Astrocyte (in vitro differentiated cells and primary cell): Measurements from ENCODE around the gene ZXDC. TPM values are rescaled to one million over a fixed set of nuclear protein-coding genes. Genes with fewer than 3 reads are reported as not detected.

Experiments used
- DNase-seq: peaks from one replicate; pipeline ENCODE4 v3.0.0-alpha.2; 2010; ENCODE audit warnings: low read depth
- FAIRE-seq: peaks from 2 replicates; lab custom pipeline; 2011; peaks lifted over from hg19 to GRCh38; lab: Jason Lieb, UNC
- H2AFZ ChIP-seq: 2 replicates; pipeline ENCODE4 v1.6.0; 2012; ENCODE audit warnings: low read depth, low read length, inconsistent platforms
- H3K27ac ChIP-seq: 2 replicates; pipeline ENCODE4 v1.5.1; 2011; ENCODE audit warnings: low read depth, low read length, inconsistent platforms
- H3K27me3 ChIP-seq: 2 replicates; pipeline ENCODE4 v1.6.0; 2011; ENCODE audit warnings: low read length, inconsistent platforms; ENCODE audit not compliant: insufficient read depth
- H3K36me3 ChIP-seq: 2 replicates; pipeline ENCODE4 v1.5.1; 2011; ENCODE audit warnings: low read length, inconsistent platforms; ENCODE audit not compliant: insufficient read depth
- H3K4me1 ChIP-seq: 2 replicates; pipeline ENCODE4 v1.5.1; 2011; ENCODE audit warnings: low read length, inconsistent platforms; ENCODE audit not compliant: insufficient read depth
- H3K4me2 ChIP-seq: 2 replicates; pipeline ENCODE4 v1.6.0; 2012; ENCODE audit warnings: low read length, inconsistent platforms
- H3K4me3 ChIP-seq: 2 replicates; pipeline ENCODE4 v1.5.1; 2011; ENCODE audit warnings: low read depth, mild to moderate bottlenecking, low read length, inconsistent platforms; ENCODE audit not compliant: insufficient read depth
- H3K79me2 ChIP-seq: 2 replicates; pipeline ENCODE4 v1.6.0; 2012; ENCODE audit warnings: mild to moderate bottlenecking, low read length, inconsistent platforms; ENCODE audit not compliant: insufficient read depth
- H3K9ac ChIP-seq: 2 replicates; pipeline ENCODE4 v1.6.0; 2012; ENCODE audit warnings: mild to moderate bottlenecking, low read length, inconsistent platforms
- H3K9me3 ChIP-seq: 2 replicates; pipeline ENCODE4 v1.5.1; 2012; ENCODE audit warnings: low read depth, mild to moderate bottlenecking, low read length, inconsistent platforms; ENCODE audit not compliant: insufficient read depth
- H4K20me1 ChIP-seq: 2 replicates; pipeline ENCODE4 v1.6.0; 2012; ENCODE audit warnings: low read length, inconsistent platforms; ENCODE audit not compliant: insufficient read depth
- H3K27ac Mint-ChIP-seq: one replicate; pipeline ENCODE4 v1.8.0; 2021; ENCODE audit warnings: mild to moderate bottlenecking, mixed read lengths; ENCODE audit not compliant: unreplicated experiment
- H3K27me3 Mint-ChIP-seq: one replicate; pipeline ENCODE4 v1.8.0; 2021; ENCODE audit warnings: low read depth, mixed read lengths; ENCODE audit not compliant: unreplicated experiment
- H3K36me3 Mint-ChIP-seq: one replicate; pipeline ENCODE4 v1.8.0; 2021; ENCODE audit warnings: low read depth, mixed read lengths; ENCODE audit not compliant: unreplicated experiment
- H3K4me1 Mint-ChIP-seq: one replicate; pipeline ENCODE4 v1.8.0; 2021; ENCODE audit warnings: low read depth, mixed read lengths; ENCODE audit not compliant: unreplicated experiment
- H3K4me3 Mint-ChIP-seq: one replicate; pipeline ENCODE4 v1.8.0; 2021; ENCODE audit warnings: mild to moderate bottlenecking, moderate library complexity, mixed read lengths; ENCODE audit not compliant: unreplicated experiment
- H3K9me3 Mint-ChIP-seq: one replicate; pipeline ENCODE4 v1.8.0; 2021; ENCODE audit warnings: mild to moderate bottlenecking, mixed read lengths; ENCODE audit not compliant: unreplicated experiment
- EZH2 ChIP-seq: IDR thresholded peaks from 2 replicates; pipeline ENCODE4 v1.6.1; 2012; ENCODE audit warnings: mild to moderate bottlenecking, low read length, inconsistent platforms; ENCODE audit not compliant: insufficient read depth
- total RNA-seq: library from RNA; stranded (reverse); gene quantifications from 2 replicates; pipeline ENCODE4 v1.2.1, GENCODE V29; 2021
- TF ChIP-seq, protein P1 (sequence below): IDR thresholded peaks from 2 replicates; pipeline ENCODE4 v1.5.1; 2011; ENCODE audit warnings: low read depth, mild to moderate bottlenecking, inconsistent platforms, low read length, moderate library complexity; ENCODE audit not compliant: insufficient read depth

The ZXDC gene
- total RNA-seq, 1 donor from 2014 or later = 19.6 TPM

- TF ChIP-seq, protein P1, sequence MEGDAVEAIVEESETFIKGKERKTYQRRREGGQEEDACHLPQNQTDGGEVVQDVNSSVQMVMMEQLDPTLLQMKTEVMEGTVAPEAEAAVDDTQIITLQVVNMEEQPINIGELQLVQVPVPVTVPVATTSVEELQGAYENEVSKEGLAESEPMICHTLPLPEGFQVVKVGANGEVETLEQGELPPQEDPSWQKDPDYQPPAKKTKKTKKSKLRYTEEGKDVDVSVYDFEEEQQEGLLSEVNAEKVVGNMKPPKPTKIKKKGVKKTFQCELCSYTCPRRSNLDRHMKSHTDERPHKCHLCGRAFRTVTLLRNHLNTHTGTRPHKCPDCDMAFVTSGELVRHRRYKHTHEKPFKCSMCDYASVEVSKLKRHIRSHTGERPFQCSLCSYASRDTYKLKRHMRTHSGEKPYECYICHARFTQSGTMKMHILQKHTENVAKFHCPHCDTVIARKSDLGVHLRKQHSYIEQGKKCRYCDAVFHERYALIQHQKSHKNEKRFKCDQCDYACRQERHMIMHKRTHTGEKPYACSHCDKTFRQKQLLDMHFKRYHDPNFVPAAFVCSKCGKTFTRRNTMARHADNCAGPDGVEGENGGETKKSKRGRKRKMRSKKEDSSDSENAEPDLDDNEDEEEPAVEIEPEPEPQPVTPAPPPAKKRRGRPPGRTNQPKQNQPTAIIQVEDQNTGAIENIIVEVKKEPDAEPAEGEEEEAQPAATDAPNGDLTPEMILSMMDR = no peak
- no peak for TF ChIP-seq EZH2
- Histone ChIP-seq H4K20me1 (no peaks in the 10 kb centered on the region), H3K9ac (no peak overlapping the region), H3K4me2 (no peak overlapping the region), H3K4me1 (no peaks in the 10 kb centered on the region), H3K27me3 (peaks cover 3% of the 10 kb centered on the region), H3K4me3 (no peak overlapping the region), H2AFZ (no peak overlapping the region), H3K36me3 (no peaks in the 10 kb centered on the region), H3K27ac (no peak overlapping the region), H3K79me2 (no peaks in the 10 kb centered on the region), H3K9me3 (no peaks in the 10 kb centered on the region)
- FAIRE-seq = no peak
- Mint-ChIP-seq H3K36me3 (no peaks in the 10 kb centered on the region), H3K27ac (no peak overlapping the region), H3K4me1 (peaks cover 5% of the 10 kb centered on the region), H3K4me3 (no peak overlapping the region), H3K27me3 (peaks cover 20% of the 10 kb centered on the region), H3K9me3 (peaks cover 3% of the 10 kb centered on the region)
- no peak for DNase-seq
These were observed 58.7 kb downstream of the ZXDC start for GRCh38 chr3:126416943-126417342.

- FAIRE-seq (no peak), DNase-seq (no peak)
- no peak overlapping the region for H3K27ac ChIP-seq
- no peak overlapping the region for H3K4me3 Mint-ChIP-seq
- H3K79me2 ChIP-seq = no peaks in the 10 kb centered on the region
- peaks cover 3% of the 10 kb centered on the region for H3K27me3 ChIP-seq
- no peak overlapping the region for H3K4me2 ChIP-seq
- no peak overlapping the region for H3K4me3 ChIP-seq
- no peaks in the 10 kb centered on the region for H4K20me1 ChIP-seq
- H3K27me3 Mint-ChIP-seq = peaks cover 22% of the 10 kb centered on the region
- no peak overlapping the region for H2AFZ ChIP-seq
- H3K4me1 Mint-ChIP-seq = peaks cover 5% of the 10 kb centered on the region
- H3K9me3 Mint-ChIP-seq = peaks cover 3% of the 10 kb centered on the region
- H3K9me3 ChIP-seq = no peaks in the 10 kb centered on the region
- H3K27ac Mint-ChIP-seq = no peak overlapping the region
- H3K36me3 ChIP-seq = no peaks in the 10 kb centered on the region
- H3K4me1 ChIP-seq = no peaks in the 10 kb centered on the region
- TF ChIP-seq EZH2 = no peak
- TF ChIP-seq, protein P1 = no peak
- H3K9ac ChIP-seq = no peak overlapping the region
- H3K36me3 Mint-ChIP-seq = no peaks in the 10 kb centered on the region
These were observed 59.8 kb downstream of the ZXDC start for GRCh38 chr3:126415661-126416591.
